Endothelial cell of umbilical vein (primary cell): ENCODE data around the gene GAA.

Source experiments
- CTCF ChIP-seq, 2 donors: IDR thresholded peaks; 1 replicate in 1 of 2; 2 replicates in 1 of 2; pipeline ENCODE4 v1.5.1; 2011; ENCODE audit warnings: low read length in 2 of 2, mild to moderate bottlenecking in 2 of 2, moderate library complexity in 2 of 2, control low read depth in 1 of 2, inconsistent platforms in 1 of 2, low read depth in 1 of 2; ENCODE audit not compliant: insufficient read depth in 1 of 2; ENCODE audit errors: extremely low read depth in 1 of 2
- EZH2 ChIP-seq: IDR thresholded peaks from 2 replicates; pipeline ENCODE4 v1.6.1; 2012; ENCODE audit warnings: borderline replicate concordance, low read depth, mild to moderate bottlenecking, moderate library complexity, low read length, inconsistent platforms; ENCODE audit not compliant: severe bottlenecking
- JUN ChIP-seq: IDR thresholded peaks from 2 replicates; pipeline ENCODE4 v1.6.1; 2011; ENCODE audit warnings: borderline replicate concordance, low read depth; ENCODE audit not compliant: insufficient read length, insufficient read depth
- MAX ChIP-seq: IDR thresholded peaks from 2 replicates; pipeline ENCODE4 v1.6.1; 2011; ENCODE audit not compliant: insufficient read depth, insufficient read length
- MYC ChIP-seq: IDR thresholded peaks from one replicate; pipeline ENCODE4 v1.6.1; 2011; ENCODE audit warnings: mild to moderate bottlenecking, low read depth, low read length
- POLR2A ChIP-seq: IDR thresholded peaks from 2 replicates; pipeline ENCODE4 v1.6.1; 2012; ENCODE audit warnings: low read depth, mild to moderate bottlenecking, control low read depth, low read length
- POLR2AphosphoS5 ChIP-seq: IDR thresholded peaks from 2 replicates; pipeline ENCODE4 v1.6.1; 2012; ENCODE audit warnings: low read depth, mild to moderate bottlenecking, control low read depth, low read length, moderate library complexity; ENCODE audit not compliant: insufficient read depth

GRCh38 chr17:80118601-80119270 lies 17.4 kb downstream of the GAA start:
- TF ChIP-seq POLR2A (no peak), EZH2 (no peak), CTCF (IDR thresholded peaks at IDR 0.05; ENCODE audit: extremely low read depth in 1 of 2, insufficient read depth in 1 of 2, low read depth in 1 of 2, low read length in 2 of 2) (no peak), MYC (no peak), POLR2AphosphoS5 (no peak), JUN (no peak), MAX (no peak)
